H1 (cell line): ENCODE measurements around the gene SLC1A2. TPM values are rescaled to one million over a fixed set of nuclear protein-coding genes. Genes with fewer than 3 reads are reported as not detected.

ENCODE experiments used
- ATF2 ChIP-seq: IDR thresholded peaks from 2 replicates; pipeline ENCODE4 v1.6.1; 2012; ENCODE audit warnings: low read length, inconsistent platforms
- TAF7 ChIP-seq: optimal IDR thresholded peaks from 2 replicates; pipeline ENCODE3; 2011; ENCODE audit warnings: low read depth, mild to moderate bottlenecking, inconsistent platforms, low read length, moderate library complexity, borderline replicate concordance
- ZNF274 ChIP-seq: IDR thresholded peaks from 2 replicates; pipeline ENCODE4 v1.7.0; 2012; ENCODE audit warnings: low read length, borderline replicate concordance; ENCODE audit errors: extremely low read depth
- polyA plus RNA-seq, 7 experiments: library from polyadenylated mRNA; depleted of rRNA in 3 of 7; stranded (reverse) in 5 of 7; unstranded in 2 of 7; fragments of >200 nt in 5 of 7; fragments of 200-250 nt in 2 of 7; gene quantifications; 1 replicate in 5 of 7; 2 replicates in 1 of 7; 4 replicates in 1 of 7; pipeline versions ENCODE4 v1.2.1 to v1.2.3, GENCODE V29; 2011 to 2013; ENCODE audit warnings: missing spikeins in 2 of 7, mixed read lengths in 2 of 7
- total RNA-seq: library from RNA; stranded (reverse); fragmentation: NEBNext Ultra II Directional; extraction: Animal tissue kit (Norgen Biotek cat#: 25700); gene quantifications from 2 replicates; pipeline ENCODE4 v1.2.1, GENCODE V29; 2021

SLC1A2 gene
- total and polyA plus RNA-seq, 2 of the 8 experiments (the other 6 are each of a cell fraction or from before 2014, with no cell fraction given), result 0.57 to 1.2 TPM

GRCh38 chr11:35436581-35437250 is 17.4 kb upstream of the SLC1A2 start (continued):
- TF ChIP-seq ATF2 (no peak), TAF7 (no peak), ZNF274 (no peak)
- TF ChIP-seq, all 59 proteins: peak for 0
